T follicular helper cell (primary cell): ENCODE results near the gene CELSR1.

Experiments used
- DNase-seq: peaks from one replicate; pipeline ENCODE4 v3.0.0-alpha.2; 2020; ENCODE audit warnings: low read depth

CELSR1 gene

GRCh38 chr22:46351767-46352166 lies 185.7 kb downstream of the CELSR1 start:
- no peak for DNase-seq

- no peak for DNase-seq
Observed at GRCh38 chr22:46351131-46351735, 186.2 kb downstream of the CELSR1 start.

- no peak for DNase-seq
Observed at GRCh38 chr22:46350646-46351045, 186.8 kb downstream of the CELSR1 start.

GRCh38 chr22:46350121-46350520 lies 187.3 kb downstream of the CELSR1 start:
- no peak for DNase-seq

GRCh38 chr22:46349681-46350080 lies 187.7 kb downstream of the CELSR1 start:
- DNase-seq: no peak

GRCh38 chr22:46349238-46349637 lies 188.2 kb downstream of the CELSR1 start:
- no peak for DNase-seq

GRCh38 chr22:46348099-46348695 lies 189.2 kb downstream of the CELSR1 start:
- DNase-seq: no peak

- no peak for DNase-seq
Observed at GRCh38 chr22:46347646-46348045, 189.8 kb downstream of the CELSR1 start.

- DNase-seq: no peak
Observed at GRCh38 chr22:46346680-46347405, 190.6 kb downstream of the CELSR1 start.

- DNase-seq: no peak
Observed at GRCh38 chr22:46340676-46341075, 196.7 kb downstream of the CELSR1 start.

GRCh38 chr22:46339956-46340355 lies 197.5 kb downstream of the CELSR1 start:
- DNase-seq: no peak

GRCh38 chr22:46338636-46339035 lies 198.8 kb downstream of the CELSR1 start:
- no peak for DNase-seq

- DNase-seq: no peak
Observed at GRCh38 chr22:46337870-46338269, 199.6 kb downstream of the CELSR1 start.

GRCh38 chr22:46336119-46337078 lies 201.0 kb downstream of the CELSR1 start:
- DNase-seq: no peak

- DNase-seq: peak; percentile 44
Observed at GRCh38 chr22:46335201-46336118, 202.0 kb downstream of the CELSR1 start, which contains the start of gene TRMU. TSS of gene TRMU (plus strand) at chr22:46335714. CDS start at chr22:46335765, 51 bp downstream.

GRCh38 chr22:46331496-46331895 lies 205.9 kb downstream of the CELSR1 start:
- no peak for DNase-seq

- no peak for DNase-seq
Observed at GRCh38 chr22:46330426-46330825, 207.0 kb downstream of the CELSR1 start.

GRCh38 chr22:46329616-46330015 lies 207.8 kb downstream of the CELSR1 start:
- DNase-seq: no peak

- DNase-seq: no peak
Observed at GRCh38 chr22:46328797-46329196, 208.6 kb downstream of the CELSR1 start.

GRCh38 chr22:46327691-46328465 lies 209.5 kb downstream of the CELSR1 start:
- no peak for DNase-seq
